Measurements from ENCODE around the gene PHLDA2.

Gene PHLDA2

GRCh38 chr11:2915473-2915872, 13.7 kb downstream of the PHLDA2 start:
- Histone ChIP-seq H3K4me2 (ENCODE audit: insufficient read depth, low read length) (no peak overlapping the region), H3K9ac (ENCODE audit: low read depth, low read length) (no peak overlapping the region), H3K27me3 (ENCODE audit: insufficient read depth, low read length, poor library complexity) (no peaks in the 10 kb centered on the region), H4K20me1 (ENCODE audit: insufficient read depth, low read length) (peaks cover 11% of the 10 kb centered on the region), H2AFZ (ENCODE audit: low read depth, low read length) (no peak overlapping the region), H3K79me2 (ENCODE audit: insufficient read depth, low read length) (no peaks in the 10 kb centered on the region), H3K4me1 (ENCODE audit: insufficient read depth, low read length) (no peaks in the 10 kb centered on the region), H3K9me3 (ENCODE audit: insufficient read depth, low read length, severe bottlenecking) (no peaks in the 10 kb centered on the region), H3K36me3 (ENCODE audit: insufficient read depth, low read length) (no peaks in the 10 kb centered on the region), H3K27ac (ENCODE audit: low read length) (no peak overlapping the region), H3K4me3 (ENCODE audit: low read depth in 1 of 2, low read length in 2 of 2) (no peak overlapping the region)
- DNase-seq, result no peak
- no peak for ATAC-seq (ENCODE audit: insufficient read depth, low read depth)
- TF ChIP-seq EZH2 (IDR thresholded peaks at IDR 0.05; ENCODE audit: borderline replicate concordance, low read depth, low read length, severe bottlenecking), result no peak
- no peak for TF ChIP-seq CTCF (IDR thresholded peaks at IDR 0.05; ENCODE audit: borderline replicate concordance, extremely low read depth, low read length, poor library complexity, severe bottlenecking)

DNA sequence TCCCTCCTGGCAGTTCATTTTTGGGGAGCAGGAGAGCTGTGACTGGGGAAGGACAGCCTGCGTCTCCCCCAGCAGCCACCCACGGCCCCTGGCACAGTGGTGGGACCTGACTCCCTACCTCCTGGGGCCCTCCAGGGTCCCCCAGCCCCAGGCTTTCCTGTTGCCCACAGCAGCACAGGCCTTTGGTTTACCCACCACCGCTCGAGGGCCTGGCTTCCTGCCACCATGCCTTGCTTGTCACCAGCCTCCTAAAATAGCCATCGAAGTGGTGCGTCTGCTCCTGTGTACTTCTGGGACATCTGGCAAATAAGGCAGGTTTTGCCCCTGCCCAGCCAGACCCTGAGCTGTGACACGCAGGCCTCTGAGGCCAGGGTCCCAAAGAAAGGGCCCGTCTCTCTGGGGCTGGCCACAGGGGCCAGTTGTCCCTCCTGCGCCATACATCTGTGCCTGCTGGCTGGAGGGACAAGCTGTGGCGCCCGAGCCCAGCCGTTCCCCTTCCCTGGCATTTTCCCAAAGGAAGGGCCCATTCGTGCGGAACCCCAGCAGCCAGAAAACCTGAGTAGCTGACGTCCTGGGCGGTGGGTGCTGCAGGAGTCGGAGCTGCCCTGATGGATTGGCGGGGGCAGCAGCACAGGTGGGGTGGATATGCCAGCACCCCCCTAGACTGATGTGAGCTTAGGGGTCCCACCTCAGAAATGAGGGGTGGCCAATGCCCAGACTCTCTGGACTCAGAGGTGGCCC, 14.6 kb downstream of the PHLDA2 start:
- Histone ChIP-seq H3K27me3 (ENCODE audit: insufficient read depth, low read length, poor library complexity) (no peaks in the 10 kb centered on the region), H3K4me1 (ENCODE audit: insufficient read depth, low read length) (no peaks in the 10 kb centered on the region), H3K36me3 (ENCODE audit: insufficient read depth, low read length) (no peaks in the 10 kb centered on the region), H2AFZ (ENCODE audit: low read depth, low read length) (no peak overlapping the region), H3K4me3 (ENCODE audit: low read depth in 1 of 2, low read length in 2 of 2) (no peak overlapping the region), H3K9ac (ENCODE audit: low read depth, low read length) (no peak overlapping the region), H3K4me2 (ENCODE audit: insufficient read depth, low read length) (no peak overlapping the region), H3K27ac (ENCODE audit: low read length) (no peak overlapping the region), H3K9me3 (ENCODE audit: insufficient read depth, low read length, severe bottlenecking) (no peaks in the 10 kb centered on the region), H4K20me1 (ENCODE audit: insufficient read depth, low read length) (peaks cover 13% of the 10 kb centered on the region), H3K79me2 (ENCODE audit: insufficient read depth, low read length) (no peaks in the 10 kb centered on the region)
- ATAC-seq (ENCODE audit: insufficient read depth, low read depth) (no peak), DNase-seq (no peak)
- no peak for TF ChIP-seq CTCF (IDR thresholded peaks at IDR 0.05; ENCODE audit: borderline replicate concordance, extremely low read depth, low read length, poor library complexity, severe bottlenecking)
- TF ChIP-seq EZH2 (IDR thresholded peaks at IDR 0.05; ENCODE audit: borderline replicate concordance, low read depth, low read length, severe bottlenecking), result no peak

DNA sequence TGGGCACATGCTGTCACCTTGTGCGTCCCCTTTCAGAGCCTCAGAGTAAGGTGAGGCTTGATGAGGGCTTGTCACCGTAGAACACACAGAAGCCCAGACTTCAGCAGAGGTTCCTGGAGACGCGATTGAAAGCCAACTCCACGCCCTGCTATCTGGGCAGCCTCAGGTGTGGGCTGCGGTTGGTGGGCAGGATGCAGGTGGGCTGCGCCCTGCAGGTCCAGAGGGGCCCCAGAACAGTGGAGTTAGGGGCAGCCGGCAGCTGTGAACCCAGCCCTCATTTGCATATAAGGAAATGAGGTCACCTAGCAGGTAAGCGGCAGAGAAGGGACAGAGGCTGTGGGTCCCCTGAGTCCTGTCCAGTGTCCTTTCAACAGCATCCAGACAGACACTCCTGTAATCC, 15.4 kb downstream of the PHLDA2 start:
- Histone ChIP-seq H3K79me2 (ENCODE audit: insufficient read depth, low read length) (no peaks in the 10 kb centered on the region), H4K20me1 (ENCODE audit: insufficient read depth, low read length) (peaks cover 13% of the 10 kb centered on the region), H3K4me2 (ENCODE audit: insufficient read depth, low read length) (no peak overlapping the region), H3K9me3 (ENCODE audit: insufficient read depth, low read length, severe bottlenecking) (no peaks in the 10 kb centered on the region), H3K27me3 (ENCODE audit: insufficient read depth, low read length, poor library complexity) (no peaks in the 10 kb centered on the region), H3K27ac (ENCODE audit: low read length) (no peak overlapping the region), H2AFZ (ENCODE audit: low read depth, low read length) (no peak overlapping the region), H3K4me3 (ENCODE audit: low read depth in 1 of 2, low read length in 2 of 2) (no peak overlapping the region), H3K36me3 (ENCODE audit: insufficient read depth, low read length) (no peaks in the 10 kb centered on the region), H3K9ac (ENCODE audit: low read depth, low read length) (no peak overlapping the region), H3K4me1 (ENCODE audit: insufficient read depth, low read length) (no peaks in the 10 kb centered on the region)
- DNase-seq (no peak), ATAC-seq (ENCODE audit: insufficient read depth, low read depth) (no peak)
- TF ChIP-seq CTCF (IDR thresholded peaks at IDR 0.05; ENCODE audit: borderline replicate concordance, extremely low read depth, low read length, poor library complexity, severe bottlenecking) (no peak), EZH2 (IDR thresholded peaks at IDR 0.05; ENCODE audit: borderline replicate concordance, low read depth, low read length, severe bottlenecking) (no peak)

All from DND-41 (cell line).